HG02938 (cell line): Measurements from ENCODE around the gene CSAG1.
"Not testable (repeated sequence)": the region's sequence is repeated elsewhere in the genome, so short reads cannot be mapped to it uniquely, and the experiment has no call there.

Experiments used
- ATAC-seq: cut with Tn5 transposase; IDR thresholded peaks from one replicate; pipeline ENCODE4 v1.9.1; 2021; ENCODE audit warnings: mild to moderate bottlenecking, moderate library complexity; ENCODE audit not compliant: unreplicated experiment

Gene CSAG1

GRCh38 chrX:152700390-152700789 lies 33.1 kb downstream of the CSAG1 start:
- not testable (repeated sequence) for ATAC-seq

- ATAC-seq: not testable (repeated sequence)
These were observed 35.3 kb downstream of the CSAG1 start, which contains the start of gene MAGEA3 for GRCh38 chrX:152697952-152698931. MAGEA3 (plus strand) TSS chrX:152698794; CDS start chrX:152700833, 2,039 bp downstream.

GRCh38 chrX:152681012-152681411 lies 52.5 kb downstream of the CSAG1 start:
- ATAC-seq: peak; percentile 92
